Measurements from ENCODE around the gene CYP1A2. TPM values are rescaled to one million over a fixed set of nuclear protein-coding genes. Genes with fewer than 3 reads are reported as not detected.
"Not testable (repeated sequence)": the region's sequence is repeated elsewhere in the genome, so short reads cannot be mapped to it uniquely, and the experiment has no call there.

The CYP1A2 gene
- total RNA-seq, 1 experiment from 2014 or later: not detected

- Histone ChIP-seq H3K9ac (ENCODE audit: low read length) (no peak overlapping the region), H3K9me2 (replicated peaks; ENCODE audit: low read length) (no peaks in the 10 kb centered on the region), H3F3A (ENCODE audit: low read length, unreplicated experiment) (no peaks in the 10 kb centered on the region), H3K36me3 (ENCODE audit: low read depth, low read length) (no peaks in the 10 kb centered on the region; the same call in 1 of the 2 replicates), H2AFZ (ENCODE audit: low read length) (no peak overlapping the region), H3K27me3 (ENCODE audit: low read length) (no peaks in the 10 kb centered on the region), H3K9me3 (ENCODE audit: low read length) (no peaks in the 10 kb centered on the region), H3K4me2 (ENCODE audit: low read length) (no peak overlapping the region), H3K27ac (ENCODE audit: low read length) (no peak overlapping the region), H4K20me1 (ENCODE audit: low read length) (peaks cover 18% of the 10 kb centered on the region; the same call in 1 of the 2 replicates), H3K79me2 (ENCODE audit: low read length) (peaks cover 72% of the 10 kb centered on the region), H3K4me3 (ENCODE audit: low read length) (no peak overlapping the region), H3K4me1 (ENCODE audit: insufficient read depth, low read length) (peaks cover 29% of the 10 kb centered on the region)
- ChIA-PET POLR2A (ENCODE audit: unreplicated experiment) (no interaction called here), CTCF (no interaction called here)
- ATAC-seq (no peak), DNase-seq (no peak)
- intact Hi-C loops (cut with micrococcal nuclease): no loop called here
- no TSS peak for BruUV-seq (replicated peaks)
- TF ChIP-seq EZH2 (IDR thresholded peaks at IDR 0.05; ENCODE audit: low read length, unreplicated experiment) (no peak), EZH2phosphoT487 (IDR thresholded peaks at IDR 0.05; ENCODE audit: borderline replicate concordance, low read length) (no peak), CTCF (conservative IDR thresholded peaks at IDR 0.05; ENCODE audit: low read depth, low read length) (no peak)
Measured at GRCh38 chr15:74784426-74785193, 36.0 kb downstream of the CYP1A2 start.

DNA sequence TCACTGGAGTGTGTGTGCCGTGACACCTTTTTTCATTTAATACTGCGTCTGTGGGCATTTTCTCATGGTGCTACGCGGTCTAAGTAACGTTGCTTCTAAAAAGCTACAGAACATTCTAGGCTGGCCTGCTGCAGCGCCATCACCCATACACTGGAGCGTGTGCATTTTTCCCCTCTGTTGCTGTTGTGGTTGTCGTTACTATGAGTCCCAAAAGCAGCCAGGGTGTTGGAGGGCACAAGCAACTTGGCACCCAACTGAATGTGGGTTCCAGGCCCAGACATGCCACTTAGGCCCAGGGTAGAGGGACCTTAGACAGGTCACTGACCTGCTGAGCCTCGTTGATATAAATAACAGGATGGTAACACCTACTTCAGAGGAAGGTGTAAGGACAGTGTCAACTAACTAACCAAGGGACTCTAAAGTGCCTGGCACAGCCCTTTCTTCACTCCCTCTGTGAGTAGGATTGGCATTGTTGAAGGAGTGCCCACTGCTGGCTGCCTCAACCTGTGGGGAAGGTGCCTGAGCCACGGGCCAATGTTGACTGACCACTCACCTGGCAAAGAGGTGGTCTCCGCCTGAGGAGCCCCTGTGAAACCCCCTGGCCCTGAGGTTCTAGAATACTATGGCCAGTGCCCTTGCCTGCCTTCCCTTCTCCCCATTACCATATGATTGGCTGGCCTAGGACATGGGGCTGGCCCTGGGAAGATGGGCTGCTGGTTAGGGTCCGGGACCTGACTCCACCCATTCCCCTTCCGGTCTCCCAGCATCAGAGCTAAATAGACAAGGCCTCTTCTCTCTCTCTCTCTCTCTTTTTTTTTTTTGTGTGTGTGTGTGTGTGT is 36.8 kb downstream of the CYP1A2 start:
- H3K4me2 ChIP-seq (ENCODE audit: low read length): no peak overlapping the region
- no peak for TF ChIP-seq EZH2 (IDR thresholded peaks at IDR 0.05; ENCODE audit: low read length, unreplicated experiment)
- TF ChIP-seq EZH2phosphoT487 (IDR thresholded peaks at IDR 0.05; ENCODE audit: borderline replicate concordance, low read length): no peak
- no peak for TF ChIP-seq CTCF (conservative IDR thresholded peaks at IDR 0.05; ENCODE audit: low read depth, low read length)
- peaks cover 80% of the 10 kb centered on the region for H3K79me2 ChIP-seq (ENCODE audit: low read length)
- no TSS peak for BruUV-seq (replicated peaks)
- no peak overlapping the region for H3K4me3 ChIP-seq (ENCODE audit: low read length)
- H3F3A ChIP-seq (ENCODE audit: low read length, unreplicated experiment): no peaks in the 10 kb centered on the region
- H3K36me3 ChIP-seq (ENCODE audit: low read depth, low read length): no peaks in the 10 kb centered on the region; the same call in 1 of the 2 replicates
- no peak overlapping the region for H2AFZ ChIP-seq (ENCODE audit: low read length)
- ATAC-seq (no peak), DNase-seq (no peak)
- peaks cover 29% of the 10 kb centered on the region for H3K4me1 ChIP-seq (ENCODE audit: insufficient read depth, low read length)
- no peak overlapping the region for H3K9ac ChIP-seq (ENCODE audit: low read length)
- H3K27ac ChIP-seq (ENCODE audit: low read length): no peak overlapping the region
- peaks cover 23% of the 10 kb centered on the region; the same call in 1 of the 2 replicates for H4K20me1 ChIP-seq (ENCODE audit: low read length)
- no peaks in the 10 kb centered on the region for H3K9me3 ChIP-seq (ENCODE audit: low read length)
- H3K27me3 ChIP-seq (ENCODE audit: low read length): no peaks in the 10 kb centered on the region
- POLR2A ChIA-PET (ENCODE audit: unreplicated experiment): no interaction called here
- CTCF ChIA-PET: no interaction called here
- H3K9me2 ChIP-seq (replicated peaks; ENCODE audit: low read length): no peaks in the 10 kb centered on the region
- intact Hi-C loops (cut with micrococcal nuclease): no loop called here

DNA sequence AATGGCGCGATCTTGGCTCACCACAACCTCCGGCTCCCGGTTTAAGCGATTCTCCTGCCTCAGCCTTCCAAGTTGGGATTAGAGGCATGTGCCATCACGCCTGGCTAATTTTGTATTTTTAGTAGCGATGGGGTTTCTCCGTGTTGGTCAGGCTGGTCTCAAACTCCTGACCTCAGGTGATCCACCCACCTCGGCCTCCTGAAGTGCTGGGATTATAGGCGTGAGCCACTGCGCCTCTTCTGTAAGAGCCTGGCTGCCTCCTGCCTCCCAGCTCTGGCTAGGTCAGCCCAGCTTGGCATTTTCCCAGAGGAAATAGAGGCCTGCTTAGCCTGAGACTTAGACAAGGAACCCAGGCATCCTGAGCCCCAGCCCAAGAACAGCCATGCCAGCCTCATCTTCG is 37.4 kb downstream of the CYP1A2 start:
- intact Hi-C loops (cut with micrococcal nuclease); H3K27me3 ChIP-seq (ENCODE audit: low read length); BruUV-seq (replicated peaks); H3K9me2 ChIP-seq (replicated peaks; ENCODE audit: low read length); H3K4me2 ChIP-seq (ENCODE audit: low read length); H3F3A ChIP-seq (ENCODE audit: low read length, unreplicated experiment); H3K4me3 ChIP-seq (ENCODE audit: low read length); H2AFZ ChIP-seq (ENCODE audit: low read length); H3K36me3 ChIP-seq (ENCODE audit: low read depth, low read length); DNase-seq; H3K9ac ChIP-seq (ENCODE audit: low read length); H3K9me3 ChIP-seq (ENCODE audit: low read length); ATAC-seq; CTCF ChIA-PET; H3K27ac ChIP-seq (ENCODE audit: low read length); POLR2A ChIA-PET (ENCODE audit: unreplicated experiment): not testable (repeated sequence)
- peaks cover 29% of the 10 kb centered on the region for H3K4me1 ChIP-seq (ENCODE audit: insufficient read depth, low read length)
- peaks cover 86% of the 10 kb centered on the region for H3K79me2 ChIP-seq (ENCODE audit: low read length)
- H4K20me1 ChIP-seq (ENCODE audit: low read length): peaks cover 23% of the 10 kb centered on the region; the same call in 1 of the 2 replicates
